Measurements from ENCODE around the gene SIPA1L2. TPM values are rescaled to one million over a fixed set of nuclear protein-coding genes. Genes with fewer than 3 reads are reported as not detected.

The SIPA1L2 gene
- polyA plus RNA-seq, 1 experiment = 63.5 TPM

- CTCF ChIA-PET = no interaction called here
- POLR2A ChIA-PET = no interaction called here
- no peak for DNase-seq (ENCODE audit: low read depth, low spot score)
Observed at GRCh38 chr1:232608427-232608826, 21.5 kb downstream of the SIPA1L2 start.

GRCh38 chr1:232602622-232603021 lies 27.3 kb downstream of the SIPA1L2 start:
- ChIA-PET POLR2A (no interaction called here), CTCF (interaction anchor here (0.6 to 1.4 kb wide), 3 partner anchors 12 to 837 kb away, joined by 3 to 9 read pairs (median 6); no protein-coding TSS in a partner anchor)
- no peak overlapping the region for H3K4me3 ChIP-seq (ENCODE audit: low read depth, low read length)
- no peak overlapping the region for H3K27ac ChIP-seq (ENCODE audit: low read depth, low read length)
- H3K9me3 ChIP-seq (ENCODE audit: control insufficient read depth, insufficient read depth, low read length) = no peaks in the 10 kb centered on the region
- peak; percentile 17; the same call in 1 of the 2 replicates for TF ChIP-seq CTCF (IDR thresholded peaks at IDR 0.05; ENCODE audit: low read depth, low read length)
- H3K27me3 ChIP-seq (ENCODE audit: control insufficient read depth, insufficient read depth, low read length) = no peaks in the 10 kb centered on the region
- no peak for DNase-seq (ENCODE audit: low read depth, low spot score)

More at GRCh38 chr1:232608427-232608826, 21.5 kb downstream of the SIPA1L2 start:
- Histone ChIP-seq H3K27ac (ENCODE audit: low read depth, low read length) (no peak overlapping the region), H3K4me3 (ENCODE audit: low read depth, low read length) (no peak overlapping the region), H3K9me3 (ENCODE audit: control insufficient read depth, insufficient read depth, low read length) (no peaks in the 10 kb centered on the region; the same call in 1 of the 2 replicates), H3K27me3 (ENCODE audit: control insufficient read depth, insufficient read depth, low read length) (no peaks in the 10 kb centered on the region)
- TF ChIP-seq CTCF (IDR thresholded peaks at IDR 0.05; ENCODE audit: low read depth, low read length) = no peak

GRCh38 chr1:232600424-232601258 lies 29.3 kb downstream of the SIPA1L2 start:
- H3K27ac ChIP-seq (ENCODE audit: low read depth, low read length) = peak overlapping the region; percentile 12
- ChIA-PET POLR2A (interaction anchor here (0.7 kb wide), 1 partner anchor 20 kb away, joined by 3 read pairs; no protein-coding TSS in a partner anchor), CTCF (no interaction called here)
- DNase-seq (ENCODE audit: low read depth, low spot score) = peak; percentile 16
- no peaks in the 10 kb centered on the region for H3K9me3 ChIP-seq (ENCODE audit: control insufficient read depth, insufficient read depth, low read length)
- TF ChIP-seq CTCF (IDR thresholded peaks at IDR 0.05; ENCODE audit: low read depth, low read length) = no peak
- H3K4me3 ChIP-seq (ENCODE audit: low read depth, low read length) = no peak overlapping the region
- no peaks in the 10 kb centered on the region for H3K27me3 ChIP-seq (ENCODE audit: control insufficient read depth, insufficient read depth, low read length)

- no peak overlapping the region for H3K27ac ChIP-seq (ENCODE audit: low read depth, low read length)
- H3K4me3 ChIP-seq (ENCODE audit: low read depth, low read length) = no peak overlapping the region
- no peak for DNase-seq (ENCODE audit: low read depth, low spot score)
- CTCF ChIA-PET = interaction anchor here (1.0 to 1.6 kb wide), 3 partner anchors 16 to 574 kb away, joined by 3 to 5 read pairs (median 4); no protein-coding TSS in a partner anchor
- no peaks in the 10 kb centered on the region for H3K27me3 ChIP-seq (ENCODE audit: control insufficient read depth, insufficient read depth, low read length)
- no peaks in the 10 kb centered on the region for H3K9me3 ChIP-seq (ENCODE audit: control insufficient read depth, insufficient read depth, low read length)
- POLR2A ChIA-PET = no interaction called here
- no peak for TF ChIP-seq CTCF (IDR thresholded peaks at IDR 0.05; ENCODE audit: low read depth, low read length)
Observed at GRCh38 chr1:232599178-232600041, 30.5 kb downstream of the SIPA1L2 start.
